NCI-H128 (cell line): Measurements from ENCODE around the gene FCRLA.

ENCODE experiments used
- DNase-seq: peaks from one replicate; lab custom pipeline; 2025; ENCODE audit not compliant: unreplicated experiment; lab: John Stamatoyannopoulos, UW

FCRLA gene

DNA sequence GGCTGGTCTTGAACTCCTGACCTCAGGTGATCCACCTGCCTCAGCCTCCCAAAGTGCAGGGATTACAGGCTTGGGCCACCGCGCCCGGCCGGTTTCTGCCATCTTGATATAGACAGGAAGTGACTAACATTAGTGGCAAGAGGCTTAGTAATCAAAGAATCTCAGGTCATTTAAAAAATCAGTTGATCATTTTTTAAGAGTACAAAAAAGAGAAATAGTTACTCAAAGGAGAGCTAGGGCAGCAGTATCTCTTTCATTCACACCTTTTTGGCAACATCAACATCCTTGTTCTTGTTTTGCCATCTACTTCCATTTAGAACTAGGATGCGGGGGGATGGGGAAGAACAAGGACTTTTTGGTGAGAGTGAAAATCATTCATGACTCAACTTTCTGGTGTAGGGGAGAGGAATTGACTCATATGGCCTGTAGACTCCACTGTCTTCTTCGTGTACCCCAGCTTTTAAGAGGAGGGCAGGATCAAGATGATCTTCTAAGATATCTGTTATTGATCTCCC, 23.1 kb downstream of the FCRLA start:
- no peak for DNase-seq

- no peak for DNase-seq
Measured at GRCh38 chr1:161731241-161731640, 24.2 kb downstream of the FCRLA start.

DNA sequence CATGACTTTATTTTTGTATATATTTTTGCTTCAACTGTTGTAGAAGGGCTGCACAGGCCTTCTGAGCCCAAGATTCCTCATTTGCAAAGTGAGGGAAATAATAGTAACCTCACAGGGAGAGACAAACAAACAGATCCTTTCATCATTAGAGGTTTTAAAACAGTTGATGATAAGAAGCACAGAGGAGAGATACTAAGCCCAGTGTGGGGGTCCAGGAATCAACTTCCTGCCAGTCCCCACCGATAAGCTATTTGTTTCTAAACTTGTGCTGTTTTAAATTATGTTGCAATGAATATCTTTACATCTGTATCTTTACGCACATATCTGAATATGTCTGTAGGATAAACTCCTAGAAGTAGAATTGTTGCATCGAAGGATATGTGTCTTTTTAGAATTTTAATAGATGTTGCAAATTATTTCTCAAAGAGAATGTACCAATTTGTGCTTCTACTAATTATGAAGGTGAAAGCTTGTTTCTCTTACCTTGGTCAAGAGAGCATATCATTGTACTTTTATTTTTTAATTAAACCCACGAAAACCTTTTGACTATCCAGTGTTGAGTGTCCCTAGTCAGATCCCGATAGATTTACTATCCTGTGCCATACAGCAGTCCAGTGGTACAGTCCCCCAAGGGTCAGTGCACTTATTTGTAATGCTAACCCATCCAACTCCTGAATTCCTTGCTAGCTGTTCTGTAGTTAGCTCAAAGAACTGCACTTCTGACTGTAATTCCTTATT, 25.1 kb downstream of the FCRLA start:
- DNase-seq, result no peak

DNA sequence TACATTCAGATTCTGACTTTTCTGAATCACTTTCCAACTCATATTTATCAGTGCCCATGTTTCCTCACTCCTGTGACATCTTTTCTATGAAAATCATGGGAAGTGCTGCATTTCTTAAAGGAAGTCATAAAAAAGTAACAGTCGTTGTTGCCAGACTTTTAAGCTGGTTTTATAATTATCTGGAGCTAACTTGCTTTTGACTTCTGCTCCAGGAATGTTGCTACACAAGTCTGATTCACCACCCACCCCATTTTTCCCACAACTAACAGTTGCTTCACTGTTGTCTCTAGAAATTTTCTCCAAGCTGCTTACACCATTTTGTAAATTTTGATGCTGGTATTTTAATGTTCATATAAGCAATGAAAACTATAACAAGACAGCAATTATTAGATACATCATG, 26.5 kb downstream of the FCRLA start:
- DNase-seq, result no peak

- no peak for DNase-seq
Measured at GRCh38 chr1:161735837-161736236, 28.8 kb downstream of the FCRLA start.

GRCh38 chr1:161736335-161736969, 29.4 kb downstream of the FCRLA start:
- DNase-seq, result no peak

- DNase-seq, result peak; percentile 27
Measured at GRCh38 chr1:161737625-161738024, 30.6 kb downstream of the FCRLA start.

DNA sequence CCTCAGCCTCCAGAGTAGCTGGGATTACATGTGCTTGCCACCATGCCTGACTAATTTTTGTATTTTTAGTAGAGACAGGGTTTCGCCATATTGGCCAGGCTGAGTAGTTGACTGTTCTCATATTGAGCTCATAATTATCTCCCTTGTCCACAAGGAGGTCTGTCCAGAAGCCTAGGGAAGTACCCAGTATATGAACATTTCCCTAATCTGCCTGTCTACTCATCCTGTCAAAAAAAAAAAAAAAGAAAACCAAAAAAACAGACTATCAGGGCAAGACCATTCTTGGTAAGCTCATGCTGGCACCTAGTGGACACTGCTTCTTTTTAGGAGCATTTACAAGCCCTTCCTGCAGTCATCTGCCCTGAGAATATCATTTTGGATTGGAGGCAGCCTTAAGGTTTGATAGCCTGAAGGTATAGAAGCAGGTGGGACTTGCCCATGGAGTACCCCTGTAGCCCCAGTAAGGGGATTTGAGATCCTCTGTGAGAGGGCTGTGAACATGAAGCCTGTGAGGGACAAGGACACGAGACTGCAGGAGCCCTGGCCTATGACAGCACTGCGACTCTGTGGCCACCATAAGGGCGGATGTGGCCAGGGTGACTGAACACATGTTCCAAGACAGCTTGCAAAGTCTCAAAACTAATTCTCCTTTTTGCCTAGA, 31.7 kb downstream of the FCRLA start:
- DNase-seq, result no peak

DNA sequence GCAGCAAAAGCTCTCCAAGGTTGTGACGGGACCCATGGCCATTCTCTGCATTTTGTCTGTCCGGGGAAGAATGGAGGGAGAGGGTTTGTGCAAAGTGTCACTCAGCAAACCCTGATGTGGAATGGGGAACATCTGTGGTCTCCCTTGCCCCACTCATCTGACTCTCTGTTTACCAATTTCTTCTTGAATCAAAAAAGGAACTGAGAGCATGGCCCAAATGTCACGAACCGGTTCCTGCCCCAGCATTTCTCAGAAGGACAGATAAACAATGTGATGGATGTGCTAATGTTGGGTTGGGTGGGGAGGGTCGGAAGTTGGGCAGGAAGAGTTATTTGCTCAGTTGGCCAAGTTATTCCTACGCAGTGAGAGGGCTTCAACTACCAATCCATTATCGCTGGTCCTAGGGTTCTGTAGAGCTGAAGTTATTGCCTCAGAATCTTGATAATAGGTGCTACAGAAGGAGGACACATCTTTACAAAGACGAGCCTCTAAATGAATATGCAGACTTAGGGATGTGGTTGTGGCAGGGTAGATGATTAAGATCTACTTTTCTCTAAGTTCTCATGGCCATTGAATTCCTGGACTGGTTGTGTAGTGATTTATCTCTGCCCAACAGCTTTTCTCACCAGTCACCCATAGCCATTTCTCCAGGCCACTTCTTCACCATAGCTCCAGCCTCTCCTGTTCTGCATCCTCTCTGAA, 33.0 kb downstream of the FCRLA start:
- no peak for DNase-seq

GRCh38 chr1:161740921-161741320, 33.9 kb downstream of the FCRLA start:
- DNase-seq, result no peak

- no peak for DNase-seq
Measured at GRCh38 chr1:161743231-161743630, 36.2 kb downstream of the FCRLA start.

DNA sequence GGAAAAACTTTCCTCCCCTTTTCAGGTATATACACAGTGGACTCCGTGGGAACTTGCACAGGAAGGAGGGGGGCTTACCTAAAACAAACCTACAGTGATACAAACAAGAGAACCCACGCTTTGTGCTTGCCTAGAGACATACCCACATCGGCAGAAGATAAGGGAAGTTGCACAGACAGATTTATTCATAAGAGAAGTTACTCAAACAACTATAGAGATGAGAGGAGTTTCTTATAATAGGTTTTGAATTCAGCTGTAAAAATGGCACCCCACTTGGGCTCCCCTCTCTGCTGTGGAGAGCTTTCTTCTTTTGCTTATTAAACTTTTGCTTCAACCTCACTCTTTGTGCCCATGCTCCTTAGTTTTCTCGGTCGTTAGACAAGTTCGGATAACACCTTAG, 40.8 kb downstream of the FCRLA start:
- no peak for DNase-seq

GRCh38 chr1:161749509-161750407, 42.7 kb downstream of the FCRLA start, which contains the start of gene DUSP12:
DUSP12 (plus strand) TSS chr1:161749786; CDS start chr1:161749802, 16 bp downstream.
- peak; percentile 93 for DNase-seq

DNA sequence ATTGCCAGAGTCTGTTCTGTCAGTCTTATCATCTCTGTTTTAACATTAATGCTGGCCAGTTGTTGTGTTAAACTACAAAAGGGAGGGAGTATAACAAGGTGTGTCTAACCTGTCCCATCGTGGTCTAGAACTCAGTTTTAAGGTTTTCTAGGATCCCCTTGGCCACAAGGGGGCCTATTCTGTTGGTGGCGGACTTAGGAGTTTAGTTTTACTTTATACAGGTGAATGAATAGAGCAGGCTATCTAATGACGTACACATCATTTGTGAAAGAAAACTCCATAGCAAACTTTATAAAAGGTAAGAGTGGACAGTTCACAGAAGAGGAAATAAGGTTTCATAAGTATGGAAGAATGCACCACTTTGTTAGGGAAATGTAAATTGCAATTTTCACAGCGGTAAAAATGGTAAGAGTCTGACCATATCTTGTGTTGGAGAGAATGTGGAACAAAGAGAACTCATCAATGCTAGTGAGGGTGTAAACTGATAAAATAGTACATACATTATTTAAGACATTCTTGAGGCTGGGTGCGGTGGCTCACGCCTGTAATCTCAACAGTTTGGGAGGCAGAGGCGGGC, 56.6 kb downstream of the FCRLA start:
- no peak for DNase-seq
